Thyroid gland (tissue), 4 donors: ENCODE measurements around the gene AUH.

Source experiments
- CTCF ChIP-seq, 6 experiments: fragments of 200-600 bp in 3 of 6; fragments of 450-650 bp in 3 of 6; sonication (generic) in 3 of 6; IDR thresholded peaks; one replicate each; pipeline ENCODE4 v1.5.1; 2016 to 2019; ENCODE audit warnings: antibody characterized with exemption in 6 of 6, mild to moderate bottlenecking in 2 of 6, inconsistent platforms in 1 of 6, moderate library complexity in 1 of 6
- POLR2A ChIP-seq, 2 donors: fragments of 450-650 bp; IDR thresholded peaks; one replicate each; pipeline ENCODE4 v1.6.1; 2017; ENCODE audit warnings: antibody characterized with exemption in 2 of 2, mild to moderate bottlenecking in 2 of 2, moderate library complexity in 1 of 2

GRCh38 chr9:91346644-91347043, 15.1 kb downstream of the AUH start:
- TF ChIP-seq CTCF (IDR thresholded peaks at IDR 0.05) (no peak), POLR2A (IDR thresholded peaks at IDR 0.05) (no peak)
